GM12878 (cell line): Measurements from ENCODE around the gene KIAA0930. TPM values are rescaled to one million over a fixed set of nuclear protein-coding genes. Genes with fewer than 3 reads are reported as not detected.

Source experiments
- ATAC-seq: fragments of 200-7000 bp; cut with Tn5 transposase; 3 replicates; pipeline ENCODE4 v1.9.1; 2020; ENCODE audit warnings: mild to moderate bottlenecking, moderate library complexity
- BruUV-seq: library from RNA; stranded (reverse); fragments of 400-500 nt; replicated peaks from 2 replicates; lab custom pipeline; 2021; lab: Mats Ljungman, UMichigan
- CTCF ChIA-PET: fragments of 300-600 bp; sonication (Branson Sonifier 250); formaldehyde crosslinking; extraction: SDS; loops from one replicate; lab custom pipeline; 2021; ENCODE audit warnings: inconsistent platforms; lab: Yijun Ruan, JAX
- POLR2A ChIA-PET: fragments of 350-600 bp; formaldehyde crosslinking; extraction: SDS; loops from one replicate; lab custom pipeline; 2021; ENCODE audit warnings: inconsistent platforms; lab: Charles Lee
- RAD21 ChIA-PET: fragments of 300-600 bp; sonication (Branson Sonifier 250); formaldehyde crosslinking; loops from one replicate; lab custom pipeline; 2023; ENCODE audit warnings: antibody characterized with exemption; ENCODE audit not compliant: unreplicated experiment; lab: Charles Lee
- SMC1A ChIA-PET: fragments of 300-600 bp; sonication (Branson Sonifier 250); formaldehyde crosslinking; loops from one replicate; lab custom pipeline; 2023; ENCODE audit not compliant: unreplicated experiment, uncharacterized antibody; lab: Charles Lee
- DNase-seq: peaks from one replicate; pipeline ENCODE4 v3.0.0-alpha.2; 2011; ENCODE audit warnings: low read depth, low spot score
- FAIRE-seq: peaks from 3 replicates; lab custom pipeline; 2011; peaks lifted over from hg19 to GRCh38; lab: Jason Lieb, UNC
- H2AFZ ChIP-seq: 2 replicates; pipeline ENCODE4 v1.6.0; 2011; ENCODE audit warnings: low read depth, low read length, control low read depth; ENCODE audit not compliant: control insufficient read depth
- H3K27ac ChIP-seq: 2 replicates; pipeline ENCODE4 v1.5.1; 2011; ENCODE audit warnings: control low read depth; ENCODE audit not compliant: control insufficient read depth, insufficient read depth
- H3K27me3 ChIP-seq, 2 experiments: replicated peaks in 1 of 2; 2 replicates each; pipeline versions ENCODE4 v1.6.0 to v1.6.1; 2011; ENCODE audit warnings: low read length in 1 of 2; ENCODE audit not compliant: control insufficient read depth in 2 of 2, insufficient read depth in 2 of 2
- H3K36me3 ChIP-seq, 2 experiments: 2 replicates each; pipeline ENCODE4 v1.5.1; 2011; ENCODE audit warnings: low read length in 1 of 2; ENCODE audit not compliant: control insufficient read depth in 2 of 2, insufficient read depth in 2 of 2
- H3K4me1 ChIP-seq: 2 replicates; pipeline ENCODE4 v1.6.1; 2011; ENCODE audit warnings: mild to moderate bottlenecking, low read length, moderate library complexity, mixed read lengths; ENCODE audit not compliant: control insufficient read depth, insufficient read depth
- H3K4me2 ChIP-seq: 2 replicates; pipeline ENCODE4 v1.6.0; 2011; ENCODE audit warnings: control low read depth; ENCODE audit not compliant: control insufficient read depth, insufficient read depth
- H3K4me3 ChIP-seq: fragments of 200-600 bp; sonication (generic); 2 replicates; pipeline ENCODE4 v1.5.1; 2016
- H3K79me2 ChIP-seq: 2 replicates; pipeline ENCODE4 v1.6.0; 2011; ENCODE audit warnings: low read length; ENCODE audit not compliant: control insufficient read depth, insufficient read depth
- H3K9ac ChIP-seq: 2 replicates; pipeline ENCODE4 v1.8.0; 2011; ENCODE audit warnings: low read length, control low read depth, mixed read lengths; ENCODE audit not compliant: control insufficient read depth, insufficient read depth
- H3K9me3 ChIP-seq: replicated peaks from 3 replicates; pipeline ENCODE4 v1.5.1; 2011; ENCODE audit warnings: mild to moderate bottlenecking, low read length; ENCODE audit not compliant: control insufficient read depth, insufficient read depth
- H4K20me1 ChIP-seq: 2 replicates; pipeline ENCODE4 v1.6.0; 2011; ENCODE audit not compliant: control insufficient read depth, insufficient read depth
- CBX3 ChIP-seq: fragments of 200-600 bp; sonication (generic); IDR thresholded peaks from 2 replicates; pipeline ENCODE4 v1.6.1; 2016; ENCODE audit warnings: low read depth, borderline replicate concordance
- CREB1 ChIP-seq: IDR thresholded peaks from 2 replicates; pipeline ENCODE4 v1.6.1; 2012; ENCODE audit warnings: low read depth, mild to moderate bottlenecking, inconsistent platforms
- EED ChIP-seq: sonication (generic); IDR thresholded peaks from 2 replicates; pipeline ENCODE4 v1.6.1; 2016; ENCODE audit warnings: antibody characterized with exemption, low read depth
- ETV6 ChIP-seq, 2 experiments: fragments of 450-650 bp in 1 of 2; IDR thresholded peaks in 1 of 2; conservative IDR thresholded peaks in 1 of 2; 2 replicates each; pipeline ENCODE4 v1.6.1; 2014; ENCODE audit warnings: antibody characterized with exemption in 1 of 2, borderline replicate concordance in 1 of 2, low read depth in 1 of 2, mild to moderate bottlenecking in 1 of 2, moderate library complexity in 1 of 2
- HCFC1 ChIP-seq: fragments of 150-350 bp; IDR thresholded peaks from 2 replicates; pipeline ENCODE4 v1.6.1; 2014; ENCODE audit warnings: low read length
- HDAC2 ChIP-seq: fragments of 200-600 bp; sonication (generic); IDR thresholded peaks from 2 replicates; pipeline ENCODE4 v1.6.1; 2017
- HDAC6 ChIP-seq: fragments of 200-600 bp; sonication (generic); IDR thresholded peaks from one replicate; pipeline ENCODE4 v1.8.0; 2017; ENCODE audit warnings: antibody characterized with exemption; ENCODE audit not compliant: unreplicated experiment
- HDGF ChIP-seq: fragments of 450-650 bp; IDR thresholded peaks from 2 replicates; pipeline ENCODE4 v1.6.1; 2016; ENCODE audit warnings: antibody characterized with exemption
- KDM1A ChIP-seq: fragments of 200-600 bp; sonication (generic); IDR thresholded peaks from 2 replicates; pipeline ENCODE4 v1.6.1; 2016; ENCODE audit warnings: borderline replicate concordance
- MTA3 ChIP-seq: IDR thresholded peaks from 2 replicates; pipeline ENCODE4 v1.6.1; 2012; ENCODE audit warnings: low read length, inconsistent platforms, borderline replicate concordance
- NR2F1 ChIP-seq: fragments of 450-650 bp; conservative IDR thresholded peaks from 2 replicates; pipeline ENCODE4 v1.6.1; 2017; ENCODE audit warnings: mild to moderate bottlenecking
- POLR2AphosphoS2 ChIP-seq: IDR thresholded peaks from 2 replicates; pipeline ENCODE4 v1.6.1; 2011; ENCODE audit warnings: low read depth, mild to moderate bottlenecking, low read length, improper control_type of control experiment, moderate library complexity
- POLR2AphosphoS5 ChIP-seq: IDR thresholded peaks from 2 replicates; pipeline ENCODE4 v1.6.1; 2011; ENCODE audit warnings: mild to moderate bottlenecking, low read length, inconsistent platforms
- SMAD5 ChIP-seq: IDR thresholded peaks from 2 replicates; pipeline ENCODE4 v1.6.1; 2016; ENCODE audit warnings: antibody characterized with exemption, low read depth
- SREBF1 ChIP-seq: IDR thresholded peaks from 2 replicates; pipeline ENCODE4 v1.6.1; 2012; ENCODE audit warnings: mild to moderate bottlenecking, low read length
- WRNIP1 ChIP-seq: IDR thresholded peaks from 2 replicates; pipeline ENCODE4 v1.6.1; 2011; ENCODE audit warnings: low read depth, low read length, improper control_type of control experiment, borderline replicate concordance
- YY1 ChIP-seq: IDR thresholded peaks from 2 replicates; pipeline ENCODE4 v1.6.1; 2011; ENCODE audit warnings: low read depth, mild to moderate bottlenecking, low read length
- ZNF24 ChIP-seq: fragments of 450-650 bp; IDR thresholded peaks from 2 replicates; pipeline ENCODE4 v1.6.1; 2017; ENCODE audit warnings: antibody characterized with exemption, mild to moderate bottlenecking
- WGBS: methylation state at CpG from one replicate; pipeline ENCODE4 v1.1.6; 2016; ENCODE audit warnings: low lambda C conversion rate; ENCODE audit not compliant: insufficient replicate concordance, insufficient coverage; ENCODE audit errors: missing lambda C conversion rate; 5-methylcytosine and 5-hydroxymethylcytosine counted together
- in situ Hi-C: fragments of 300-500 bp; cut with MboI; formaldehyde crosslinking; loops from 9 replicates; pipeline ENCODE4 v1.14.3; 2018; ENCODE audit warnings: mixed read lengths
- intact Hi-C: fragments of 100-400 bp; cut with micrococcal nuclease; formaldehyde crosslinking; loops from one replicate; pipeline ENCODE4 v1.14.2; 2022; ENCODE audit not compliant: unreplicated experiment
- polyA plus RNA-seq, 11 experiments: library from polyadenylated mRNA; depleted of rRNA in 4 of 11; unstranded in 6 of 11; stranded (reverse) in 5 of 11; fragments of >200 nt; fragmentation: Nextera tagmentation in 4 of 11; fragmentation: Illumina TruSeq in 1 of 11; extraction: Ambion mirVana in 4 of 11; extraction: Trizol in 1 of 11; gene quantifications; 1 replicate in 1 of 11; 2 replicates in 10 of 11; pipeline versions ENCODE4 v1.2.1 to v1.2.3, GENCODE V29; 2011 to 2016; ENCODE audit warnings: inconsistent platforms in 2 of 11, missing spikeins in 2 of 11, low read depth in 1 of 11
- total RNA-seq, 4 experiments: library from RNA; depleted of rRNA in 3 of 4; stranded (reverse); fragments of >200 nt in 3 of 4; fragmentation: Illumina TruSeq in 1 of 4; extraction: Trizol in 1 of 4; gene quantifications; 2 replicates each; pipeline versions ENCODE4 v1.2.1 to v1.2.3, GENCODE V29; 2013 to 2021
- TF ChIP-seq, protein P1 (sequence below): fragments of 450-650 bp; formaldehyde crosslinking; IDR thresholded peaks from 2 replicates; pipeline ENCODE4 v1.5.0; 2022; ENCODE audit warnings: mild to moderate bottlenecking, missing genetic modification characterization
- TF ChIP-seq, protein P2 (sequence below): IDR thresholded peaks from 2 replicates; pipeline ENCODE4 v1.6.1; 2011; ENCODE audit warnings: mild to moderate bottlenecking, low read depth, low read length, moderate library complexity; ENCODE audit not compliant: insufficient replicate concordance

Gene KIAA0930
- total and polyA plus RNA-seq, 10 of the 15 experiments (the other 5 are each of a cell fraction or from before 2014, with no cell fraction given), result 3.6 to 125 (median 46.3) TPM

DNA sequence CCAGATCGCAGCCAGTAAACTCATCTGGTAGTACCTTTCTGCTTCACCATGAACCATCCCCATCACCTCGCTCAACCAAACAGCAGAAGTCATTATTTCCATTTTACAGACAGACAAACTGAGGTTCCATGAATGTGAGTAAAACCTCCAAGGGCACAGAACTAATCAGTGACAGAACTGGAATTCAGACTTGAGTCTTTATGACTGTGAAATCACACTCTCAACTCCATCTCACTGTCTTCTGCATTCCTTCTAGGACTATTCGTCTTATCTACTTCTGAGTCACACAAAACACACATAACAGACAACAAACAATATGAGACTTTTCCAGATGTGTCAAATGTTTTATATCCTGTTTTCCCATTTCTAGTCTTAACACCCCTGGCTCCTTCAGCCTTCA is 86.3 kb downstream of the KIAA0930 start (continued):
- TF ChIP-seq NR2F1, result no peak
- TF ChIP-seq MTA3, result no peak
- TF ChIP-seq, protein P1, sequence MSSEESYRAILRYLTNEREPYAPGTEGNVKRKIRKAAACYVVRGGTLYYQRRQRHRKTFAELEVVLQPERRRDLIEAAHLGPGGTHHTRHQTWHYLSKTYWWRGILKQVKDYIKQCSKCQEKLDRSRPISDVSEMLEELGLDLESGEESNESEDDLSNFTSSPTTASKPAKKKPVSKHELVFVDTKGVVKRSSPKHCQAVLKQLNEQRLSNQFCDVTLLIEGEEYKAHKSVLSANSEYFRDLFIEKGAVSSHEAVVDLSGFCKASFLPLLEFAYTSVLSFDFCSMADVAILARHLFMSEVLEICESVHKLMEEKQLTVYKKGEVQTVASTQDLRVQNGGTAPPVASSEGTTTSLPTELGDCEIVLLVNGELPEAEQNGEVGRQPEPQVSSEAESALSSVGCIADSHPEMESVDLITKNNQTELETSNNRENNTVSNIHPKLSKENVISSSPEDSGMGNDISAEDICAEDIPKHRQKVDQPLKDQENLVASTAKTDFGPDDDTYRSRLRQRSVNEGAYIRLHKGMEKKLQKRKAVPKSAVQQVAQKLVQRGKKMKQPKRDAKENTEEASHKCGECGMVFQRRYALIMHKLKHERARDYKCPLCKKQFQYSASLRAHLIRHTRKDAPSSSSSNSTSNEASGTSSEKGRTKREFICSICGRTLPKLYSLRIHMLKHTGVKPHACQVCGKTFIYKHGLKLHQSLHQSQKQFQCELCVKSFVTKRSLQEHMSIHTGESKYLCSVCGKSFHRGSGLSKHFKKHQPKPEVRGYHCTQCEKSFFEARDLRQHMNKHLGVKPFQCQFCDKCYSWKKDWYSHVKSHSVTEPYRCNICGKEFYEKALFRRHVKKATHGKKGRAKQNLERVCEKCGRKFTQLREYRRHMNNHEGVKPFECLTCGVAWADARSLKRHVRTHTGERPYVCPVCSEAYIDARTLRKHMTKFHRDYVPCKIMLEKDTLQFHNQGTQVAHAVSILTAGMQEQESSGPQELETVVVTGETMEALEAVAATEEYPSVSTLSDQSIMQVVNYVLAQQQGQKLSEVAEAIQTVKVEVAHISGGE (CRISPR knock-in tag), result no peak
- no peak for TF ChIP-seq HDGF
- no peak for TF ChIP-seq SMAD5

DNA sequence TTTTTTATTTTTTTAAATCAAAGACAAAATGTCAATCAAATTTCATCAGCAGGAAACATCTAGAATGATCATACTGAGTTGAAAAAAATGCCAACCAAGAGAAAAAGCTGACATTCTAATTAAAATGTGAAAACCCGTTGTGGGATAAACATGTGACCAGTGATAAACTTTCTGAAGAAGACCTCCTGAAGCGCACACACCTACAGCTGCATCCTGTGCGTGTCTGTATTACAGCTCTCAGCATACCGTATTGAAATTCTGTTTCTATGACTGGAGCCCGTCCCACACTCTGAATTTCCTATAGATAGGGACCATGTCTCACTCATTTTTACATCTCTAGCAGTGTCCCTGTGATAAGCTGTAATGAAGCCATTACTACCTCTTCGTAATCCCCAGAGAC is 89.2 kb downstream of the KIAA0930 start:
- ATAC-seq, result no peak
- Histone ChIP-seq H2AFZ (no peak overlapping the region), H3K27me3 (no peaks in the 10 kb centered on the region), H3K9me3 (no peaks in the 10 kb centered on the region), H4K20me1 (no peaks in the 10 kb centered on the region), H3K4me3 (no peak overlapping the region), H3K36me3 (no peaks in the 10 kb centered on the region), H3K27ac (no peak overlapping the region), H3K4me1 (no peaks in the 10 kb centered on the region), H3K9ac (no peak overlapping the region), H3K4me2 (no peak overlapping the region), H3K79me2 (no peaks in the 10 kb centered on the region)
- intact Hi-C loops, result no loop called here
- BruUV-seq, result no TSS peak
- SMC1A ChIA-PET, result interaction anchor here (0.9 to 1.3 kb wide), 2 partner anchors 12 to 24 kb away, joined by 3 to 4 read pairs; no protein-coding TSS in a partner anchor
- in situ Hi-C loops, result no loop called here
- RAD21 ChIA-PET, result no interaction called here
- CTCF ChIA-PET, result no interaction called here
- 96% methylated on average over 5 of the region's 6 CpGs for WGBS
- POLR2A ChIA-PET, result interaction anchor here (0.5 to 0.7 kb wide), 2 partner anchors 12 to 23 kb away, joined by 3 to 4 read pairs; no protein-coding TSS in a partner anchor
- TF ChIP-seq ETV6 (conservative IDR thresholded peaks at IDR 0.05 in 1 of 2, IDR thresholded peaks at IDR 0.05 in 1 of 2; ENCODE audit: borderline replicate concordance in 1 of 2, low read depth in 1 of 2) (no peak), CREB1 (no peak), ZNF24 (no peak), EED (no peak), HDAC2 (no peak), HDAC6 (no peak), HCFC1 (no peak), SREBF1 (no peak), CBX3 (no peak), WRNIP1 (no peak), POLR2AphosphoS5 (no peak), KDM1A (no peak), POLR2AphosphoS2 (no peak), YY1 (no peak)
- TF ChIP-seq, protein P2, sequence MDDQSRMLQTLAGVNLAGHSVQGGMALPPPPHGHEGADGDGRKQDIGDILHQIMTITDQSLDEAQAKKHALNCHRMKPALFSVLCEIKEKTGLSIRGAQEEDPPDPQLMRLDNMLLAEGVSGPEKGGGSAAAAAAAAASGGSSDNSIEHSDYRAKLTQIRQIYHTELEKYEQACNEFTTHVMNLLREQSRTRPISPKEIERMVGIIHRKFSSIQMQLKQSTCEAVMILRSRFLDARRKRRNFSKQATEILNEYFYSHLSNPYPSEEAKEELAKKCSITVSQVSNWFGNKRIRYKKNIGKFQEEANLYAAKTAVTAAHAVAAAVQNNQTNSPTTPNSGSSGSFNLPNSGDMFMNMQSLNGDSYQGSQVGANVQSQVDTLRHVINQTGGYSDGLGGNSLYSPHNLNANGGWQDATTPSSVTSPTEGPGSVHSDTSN, result no peak
- no peak for DNase-seq
- no peak for FAIRE-seq
